GM19023 (cell line): ENCODE data around the gene C3orf62.

Experiments
- ATAC-seq: cut with Tn5 transposase; IDR thresholded peaks from one replicate; pipeline ENCODE4 v1.9.1; 2021; ENCODE audit warnings: mild to moderate bottlenecking, moderate library complexity; ENCODE audit not compliant: unreplicated experiment

The C3orf62 gene

GRCh38 chr3:49219132-49219531 lies 57.9 kb downstream of the C3orf62 start:
- ATAC-seq, result no peak
